Measurements from ENCODE around the gene MICAL2.
"Not testable (repeated sequence)": the region's sequence is repeated elsewhere in the genome, so short reads cannot be mapped to it uniquely, and the experiment has no call there.

The MICAL2 gene

DNA sequence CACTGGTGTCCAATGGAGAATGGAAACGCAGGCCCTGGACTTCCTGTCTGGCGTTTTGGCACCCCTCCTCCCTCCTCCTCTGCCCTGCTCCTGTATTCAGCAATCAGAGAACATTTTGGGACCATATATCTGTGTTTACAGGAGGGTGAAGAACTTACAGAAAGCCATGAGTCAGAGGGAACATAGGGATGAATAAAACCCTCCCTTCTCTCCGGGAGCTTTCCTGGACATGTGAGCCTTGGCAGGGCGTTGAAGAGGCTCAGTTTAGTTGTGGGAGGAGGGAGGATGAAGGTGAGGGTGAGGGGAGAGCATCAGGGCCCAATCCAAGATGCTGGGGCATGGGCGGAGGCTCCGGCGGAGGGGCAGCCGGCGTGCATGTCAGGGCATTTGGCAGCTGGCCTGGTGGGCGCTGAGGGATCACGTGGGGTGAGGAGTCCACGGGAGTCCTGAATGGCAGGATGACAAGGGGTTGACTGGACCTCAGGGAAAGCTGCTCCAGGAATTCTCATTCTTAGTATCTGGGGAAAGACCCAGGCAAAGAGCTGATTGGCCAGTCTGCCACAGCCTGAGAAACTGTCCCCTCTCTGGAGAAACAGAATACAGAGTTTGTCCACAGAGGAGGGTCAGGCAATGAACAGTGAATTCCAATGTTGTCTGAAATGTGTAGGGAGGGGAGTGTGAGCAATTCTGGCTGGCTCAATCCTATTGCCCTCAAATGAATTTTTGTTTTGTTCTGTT is 28.9 kb downstream of the MICAL2 start:
- no peak for DNase-seq

DNA sequence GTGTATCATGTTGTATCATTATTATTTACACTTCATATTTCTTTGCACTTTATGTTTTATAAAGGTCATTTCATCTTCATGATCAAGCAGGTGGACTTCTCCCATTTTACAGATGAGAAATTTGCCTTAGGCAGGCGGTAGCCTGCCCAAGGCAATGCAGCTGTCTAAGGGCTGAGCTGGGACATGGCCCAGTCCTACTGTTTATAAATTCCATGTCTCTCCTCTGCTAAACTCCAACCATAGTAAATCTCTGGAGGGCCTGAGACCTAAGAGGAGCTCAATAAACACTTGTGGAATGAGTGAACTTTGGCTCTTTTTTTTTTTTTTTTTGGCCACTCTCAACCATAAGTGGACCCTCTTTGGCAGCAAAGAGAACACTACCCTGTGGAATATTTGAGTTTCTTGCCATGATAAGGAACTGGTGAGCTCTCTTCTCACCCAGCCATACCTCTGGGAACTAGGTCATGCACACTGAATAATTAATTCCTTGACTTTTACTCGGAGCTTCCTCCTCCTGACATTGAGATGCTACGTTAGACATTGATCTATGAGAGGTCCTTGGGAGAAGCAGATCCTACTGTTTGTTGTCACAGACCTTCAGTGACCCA is 29.9 kb downstream of the MICAL2 start:
- no peak for DNase-seq

DNA sequence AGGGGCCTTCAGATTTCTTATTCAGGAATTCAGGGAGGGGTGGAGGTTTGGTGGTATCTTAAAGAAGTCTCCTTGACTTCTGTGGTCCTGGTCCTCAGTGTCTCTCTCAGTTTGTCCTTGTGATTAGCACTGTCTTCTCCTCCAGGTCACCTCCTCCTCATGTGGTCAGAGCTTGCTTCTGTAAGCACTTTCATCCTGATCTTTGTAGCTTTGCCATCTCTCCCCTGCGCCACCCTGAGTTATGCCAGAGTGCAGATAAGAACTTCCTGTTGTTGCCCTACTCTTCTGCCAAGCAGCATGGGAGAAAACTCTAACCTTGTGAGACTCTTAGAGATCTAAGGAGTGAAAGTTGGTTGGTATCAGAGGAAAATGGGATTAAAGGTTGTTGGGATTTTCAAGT is 30.9 kb downstream of the MICAL2 start:
- no peak for DNase-seq

DNA sequence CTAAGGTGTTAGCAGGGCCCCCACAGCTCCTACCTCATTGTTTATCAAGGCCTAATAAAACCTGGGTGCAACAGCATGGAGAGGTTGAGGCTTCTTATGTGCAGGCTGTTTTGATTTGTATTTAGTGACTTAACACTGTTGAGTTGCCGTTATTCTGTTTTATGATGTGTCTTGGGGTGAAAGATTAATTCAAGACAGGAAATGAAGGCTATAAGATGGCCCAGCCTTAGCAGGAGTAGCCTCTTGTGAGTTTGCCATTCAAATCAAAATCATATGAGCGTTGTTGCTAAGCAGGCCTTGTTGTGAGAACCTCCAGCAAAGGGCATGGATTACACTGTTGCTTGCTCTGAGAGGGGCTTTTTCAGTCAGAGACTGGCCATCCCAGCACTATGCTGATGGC is 31.8 kb downstream of the MICAL2 start:
- no peak for DNase-seq

- DNase-seq = no peak
Observed at GRCh38 chr11:12142909-12143308, 32.5 kb downstream of the MICAL2 start.

DNA sequence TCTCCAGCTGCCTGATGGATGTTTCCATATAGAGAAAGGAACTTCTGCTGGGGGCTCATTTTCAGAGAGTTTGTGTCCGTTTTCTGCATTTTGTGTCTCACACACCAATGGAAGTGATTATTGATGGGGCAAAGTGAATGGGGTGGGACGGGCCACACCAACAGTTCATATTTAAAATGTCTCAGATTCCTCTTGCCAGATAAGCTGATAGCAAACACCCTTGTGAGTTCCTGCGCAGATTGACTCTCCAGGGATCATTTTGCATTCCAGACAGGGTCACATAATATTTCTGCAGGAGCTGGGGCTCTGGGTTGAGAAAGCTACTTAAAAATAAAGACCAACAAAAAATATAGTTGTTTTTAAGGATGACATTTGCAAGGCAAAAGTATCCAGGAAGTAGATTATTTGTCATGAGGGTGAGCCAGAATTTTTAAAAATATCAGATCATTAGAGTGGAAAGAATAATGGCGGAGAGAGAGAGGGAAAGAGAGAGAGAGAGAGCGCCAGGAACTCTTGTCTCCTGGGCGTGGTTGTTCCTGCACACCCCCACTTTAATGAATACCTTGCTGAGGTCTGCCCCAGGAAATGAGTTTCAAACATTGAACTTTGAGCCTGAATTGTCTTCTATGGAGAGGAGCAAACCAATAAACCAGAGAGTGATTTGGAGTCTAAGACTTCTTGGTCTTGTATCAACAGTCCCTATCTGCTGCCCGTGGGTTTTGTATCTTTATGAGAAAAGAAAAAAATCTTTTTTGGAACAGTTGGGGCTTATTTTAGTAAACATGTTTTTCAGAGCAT is 33.3 kb downstream of the MICAL2 start:
- DNase-seq = no peak

- no peak for DNase-seq
Observed at GRCh38 chr11:12144330-12145174, 34.2 kb downstream of the MICAL2 start.

- DNase-seq = not testable (repeated sequence)
Observed at GRCh38 chr11:12146678-12147077, 36.3 kb downstream of the MICAL2 start.

DNA sequence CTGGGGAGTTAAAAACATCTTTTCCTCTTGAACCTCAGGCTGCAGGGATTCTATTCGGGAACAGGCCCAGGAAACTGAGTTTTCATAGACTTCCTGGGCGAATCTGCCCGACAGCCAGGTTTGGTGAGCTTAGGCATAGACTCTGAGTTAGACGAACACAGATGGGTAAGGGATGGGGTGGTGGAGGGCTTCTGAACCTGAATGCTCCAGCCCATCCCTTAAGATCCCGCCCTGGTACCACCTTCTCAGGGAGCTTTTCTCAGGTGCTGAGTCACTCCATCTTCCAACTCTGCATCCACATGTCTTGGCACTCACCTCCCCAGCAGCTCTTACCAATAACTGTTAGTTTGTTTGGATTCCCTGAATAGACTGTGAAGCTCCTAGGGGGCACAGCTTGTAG is 37.4 kb downstream of the MICAL2 start:
- no peak for DNase-seq

- no peak for DNase-seq
Observed at GRCh38 chr11:12148466-12148865, 38.1 kb downstream of the MICAL2 start.

- no peak for DNase-seq
Observed at GRCh38 chr11:12148882-12149281, 38.5 kb downstream of the MICAL2 start.

- no peak for DNase-seq
Observed at GRCh38 chr11:12149672-12150225, 39.4 kb downstream of the MICAL2 start.

- no peak for DNase-seq
Observed at GRCh38 chr11:12150831-12151382, 40.5 kb downstream of the MICAL2 start.

- DNase-seq = no peak
Observed at GRCh38 chr11:12152321-12152720, 41.9 kb downstream of the MICAL2 start.

DNA sequence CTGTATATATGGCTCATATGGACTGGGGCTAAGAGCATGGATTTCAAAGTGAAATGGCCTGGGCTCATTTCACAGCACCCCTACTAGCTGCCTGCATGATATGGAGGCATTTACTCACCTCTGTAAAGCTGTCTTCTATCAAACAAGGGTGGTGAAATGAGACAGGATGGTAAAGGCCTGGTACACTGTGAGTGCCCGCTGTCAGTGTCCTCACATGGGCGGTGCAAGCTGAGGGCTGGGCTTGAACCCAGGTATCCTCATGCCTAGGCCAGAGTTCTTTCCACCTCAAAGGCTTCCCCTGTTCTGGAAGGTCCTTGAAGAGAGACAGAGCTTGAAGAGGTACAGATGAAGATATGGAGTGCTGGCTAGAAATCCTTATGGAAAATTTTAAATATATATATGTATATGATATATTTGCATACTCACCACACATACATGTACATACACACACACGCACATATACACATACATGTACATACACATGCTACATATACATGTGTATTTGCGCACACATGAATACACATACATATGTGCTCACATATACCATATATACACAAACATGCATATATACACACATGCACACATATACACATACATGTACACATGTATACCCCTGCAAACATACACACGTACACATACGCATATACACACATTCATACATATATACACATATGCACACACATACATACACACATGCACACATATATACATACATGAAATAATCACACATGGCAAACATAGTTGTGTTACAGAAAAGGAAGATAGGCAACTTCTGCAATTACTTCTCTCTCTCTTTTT is 44.7 kb downstream of the MICAL2 start:
- DNase-seq = no peak

- DNase-seq = no peak
Observed at GRCh38 chr11:12155696-12156095, 45.3 kb downstream of the MICAL2 start.

GRCh38 chr11:12156301-12157140 is 46.1 kb downstream of the MICAL2 start:
- DNase-seq = no peak

- no peak for DNase-seq
Observed at GRCh38 chr11:12157241-12157661, 46.9 kb downstream of the MICAL2 start.

GRCh38 chr11:12158909-12159308 is 48.5 kb downstream of the MICAL2 start:
- no peak for DNase-seq

DNA sequence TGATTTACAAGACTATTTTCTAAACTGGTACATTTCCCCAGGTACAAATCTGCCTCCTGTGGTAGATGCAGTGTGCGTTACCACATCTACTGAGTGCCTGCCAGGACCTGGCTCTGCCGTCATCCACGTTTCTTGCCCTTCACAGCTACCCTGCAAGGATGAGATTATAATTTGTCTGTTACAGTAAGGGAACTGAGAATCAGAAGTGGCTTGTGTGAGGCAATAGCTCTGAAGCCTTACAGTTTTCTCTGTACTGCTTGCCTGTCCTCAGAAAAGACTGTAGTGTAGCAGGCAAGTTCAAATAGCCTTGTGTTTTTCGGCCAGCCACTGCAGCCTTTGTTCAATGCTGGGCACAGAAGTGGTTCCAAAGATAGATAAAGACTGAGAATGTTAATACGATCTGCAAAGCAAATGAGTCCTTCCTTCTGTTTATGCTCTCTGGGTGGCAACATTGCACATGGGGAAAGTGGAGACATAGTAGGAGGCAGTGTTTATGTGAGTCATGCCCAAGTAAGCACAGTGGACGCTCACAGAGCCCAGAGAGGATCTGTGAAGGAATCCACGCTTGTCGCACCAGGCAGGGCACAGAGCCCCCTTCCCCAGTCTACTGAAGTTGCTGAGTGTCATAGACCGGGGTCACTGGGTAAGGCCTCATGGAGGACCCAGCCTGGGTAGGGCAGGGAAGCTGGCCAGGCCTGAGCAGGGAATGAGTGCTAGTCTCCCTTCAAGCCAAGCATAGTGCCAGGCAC is 49.1 kb downstream of the MICAL2 start:
- no peak for DNase-seq

All from NCI-H1105 treated with DMSO at 0.1 percent for 48 hours (cell line).